Skeletal muscle satellite cell (primary cell): Measurements from ENCODE around the gene RNF138.

Experiments
- H3K27me3 ChIP-seq: 2 replicates; pipeline ENCODE4 v1.7.0; 2013; ENCODE audit warnings: low read length; ENCODE audit not compliant: control insufficient read depth, insufficient read depth
- H3K36me3 ChIP-seq: 2 replicates; pipeline ENCODE4 v1.7.0; 2013; ENCODE audit warnings: mild to moderate bottlenecking, control low read depth, low read length; ENCODE audit not compliant: insufficient read depth
- H3K4me1 ChIP-seq: 2 replicates; pipeline ENCODE4 v1.7.0; 2013; ENCODE audit warnings: low read length; ENCODE audit not compliant: control insufficient read depth, insufficient read depth
- H3K4me2 ChIP-seq: 2 replicates; pipeline ENCODE4 v1.7.0; 2013; ENCODE audit warnings: mild to moderate bottlenecking, low read length
- H3K4me3 ChIP-seq: 2 replicates; pipeline ENCODE4 v1.7.0; 2013; ENCODE audit warnings: low read length
- H3K9ac ChIP-seq: 2 replicates; pipeline ENCODE4 v1.7.0; 2013; ENCODE audit warnings: mild to moderate bottlenecking, low read depth, low read length, moderate library complexity
- H3K9me3 ChIP-seq: replicated peaks from 2 replicates; pipeline ENCODE4 v1.7.0; 2013; ENCODE audit warnings: mild to moderate bottlenecking, control low read depth, low read length

The RNF138 gene

DNA sequence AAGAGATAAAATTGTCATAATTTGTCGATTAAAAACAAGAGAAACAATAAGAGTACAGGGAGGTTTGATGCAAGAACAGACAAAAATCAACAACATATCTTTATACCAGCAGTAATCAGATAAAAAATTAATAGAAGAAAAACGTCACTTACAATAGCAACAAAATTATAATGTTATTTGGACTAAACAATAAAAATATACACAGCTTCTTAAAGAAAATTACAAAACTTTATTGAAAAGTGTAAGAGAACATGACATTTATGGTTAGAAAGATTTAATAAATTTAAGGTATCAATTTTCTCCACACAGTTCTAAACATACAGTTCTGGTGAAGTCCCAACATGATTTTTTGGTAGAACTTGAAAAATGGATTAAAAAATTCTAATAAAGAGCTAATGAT is 12.8 kb downstream of the RNF138 start:
- Histone ChIP-seq H3K4me3 (no peak overlapping the region), H3K27me3 (no peaks in the 10 kb centered on the region), H3K4me1 (no peaks in the 10 kb centered on the region), H3K36me3 (no peaks in the 10 kb centered on the region), H3K9me3 (no peaks in the 10 kb centered on the region), H3K4me2 (no peak overlapping the region), H3K9ac (no peak overlapping the region)

DNA sequence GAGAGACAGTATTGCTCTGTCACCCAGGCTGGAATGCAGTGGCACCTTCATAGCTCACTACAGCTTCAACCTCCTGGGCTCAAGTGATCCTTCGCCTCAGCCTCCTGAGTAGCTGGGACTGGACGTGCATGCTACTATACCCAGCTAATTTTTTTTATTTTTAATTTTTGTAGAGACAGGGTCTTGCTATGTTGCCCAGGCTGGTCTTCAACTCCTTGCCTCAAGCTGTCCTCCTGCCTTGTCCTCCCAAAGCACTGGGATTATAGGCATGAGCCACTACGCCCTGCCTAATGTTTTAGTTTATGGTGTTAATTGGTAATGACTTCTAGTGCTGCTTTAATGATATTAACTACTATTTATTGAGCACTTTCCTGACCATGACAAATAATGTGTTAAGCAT is 18.3 kb downstream of the RNF138 start:
- H3K4me1 ChIP-seq = no peaks in the 10 kb centered on the region

GRCh38 chr18:32111706-32112105 is 20.0 kb downstream of the RNF138 start:
- H3K4me3 ChIP-seq = no peak overlapping the region

More for the DNA sequence above, 18.3 kb downstream of the RNF138 start:
- Histone ChIP-seq H3K27me3 (no peaks in the 10 kb centered on the region), H3K9me3 (no peaks in the 10 kb centered on the region), H3K9ac (no peak overlapping the region), H3K4me3 (no peak overlapping the region), H3K36me3 (peaks cover 8% of the 10 kb centered on the region), H3K4me2 (no peak overlapping the region)

DNA sequence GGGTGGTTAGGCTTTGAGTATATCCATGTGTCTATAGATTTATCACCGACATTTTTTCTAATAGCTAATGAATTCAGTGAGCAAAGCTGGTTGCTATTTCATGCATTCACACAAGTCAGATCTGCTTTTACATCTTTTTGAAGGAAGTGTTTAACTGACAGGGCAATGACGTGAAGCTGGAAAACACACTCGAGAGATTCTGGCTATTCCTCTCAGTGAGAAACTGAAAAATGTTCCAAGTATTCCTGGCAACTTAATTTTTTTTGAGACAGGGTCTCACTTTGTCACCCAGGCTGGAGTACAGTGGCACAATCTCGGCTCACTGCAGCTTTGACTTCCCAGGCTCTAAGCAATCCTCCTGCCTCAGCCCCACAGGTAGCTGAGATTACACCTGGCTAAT is 21.2 kb downstream of the RNF138 start:
- Histone ChIP-seq H3K36me3 (peaks cover 14% of the 10 kb centered on the region), H3K9me3 (no peaks in the 10 kb centered on the region), H3K4me1 (no peaks in the 10 kb centered on the region), H3K9ac (no peak overlapping the region), H3K4me2 (no peak overlapping the region), H3K4me3 (no peak overlapping the region), H3K27me3 (no peaks in the 10 kb centered on the region)

More at GRCh38 chr18:32111706-32112105, 20.0 kb downstream of the RNF138 start:
- H3K9ac ChIP-seq = no peak overlapping the region
- peaks cover 11% of the 10 kb centered on the region for H3K36me3 ChIP-seq
- no peaks in the 10 kb centered on the region for H3K9me3 ChIP-seq
- no peaks in the 10 kb centered on the region for H3K4me1 ChIP-seq
- H3K27me3 ChIP-seq = no peaks in the 10 kb centered on the region
- no peak overlapping the region for H3K4me2 ChIP-seq

GRCh38 chr18:32114293-32114942 is 22.7 kb downstream of the RNF138 start:
- Histone ChIP-seq H3K27me3 (no peaks in the 10 kb centered on the region), H3K9ac (no peak overlapping the region), H3K4me1 (no peaks in the 10 kb centered on the region), H3K9me3 (no peaks in the 10 kb centered on the region), H3K4me3 (no peak overlapping the region), H3K36me3 (peaks cover 14% of the 10 kb centered on the region), H3K4me2 (no peak overlapping the region)

GRCh38 chr18:32122039-32122438 is 30.4 kb downstream of the RNF138 start:
- no peaks in the 10 kb centered on the region for H3K9me3 ChIP-seq
- no peaks in the 10 kb centered on the region for H3K4me1 ChIP-seq
- no peak overlapping the region for H3K4me3 ChIP-seq
- no peaks in the 10 kb centered on the region for H3K27me3 ChIP-seq
- H3K36me3 ChIP-seq = peaks cover 24% of the 10 kb centered on the region
- no peak overlapping the region for H3K9ac ChIP-seq
- no peak overlapping the region for H3K4me2 ChIP-seq

DNA sequence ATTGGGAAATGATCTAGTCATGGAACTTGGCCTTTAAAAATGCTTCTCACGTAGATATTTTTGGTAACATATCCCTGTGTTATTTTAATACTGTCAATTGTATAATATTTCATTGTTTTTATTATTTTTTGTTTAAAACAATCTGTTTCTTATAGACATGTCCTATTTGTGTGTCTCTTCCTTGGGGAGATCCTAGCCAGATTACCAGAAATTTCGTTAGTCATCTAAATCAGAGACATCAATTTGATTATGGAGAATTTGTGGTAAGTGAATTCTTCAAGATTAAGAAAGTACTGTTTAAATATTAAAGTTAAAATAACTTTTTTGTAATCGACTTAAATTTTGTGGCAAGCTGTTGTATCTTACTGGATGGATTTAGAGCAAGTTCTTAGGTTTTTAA is 34.9 kb downstream of the RNF138 start:
- no peaks in the 10 kb centered on the region for H3K4me1 ChIP-seq
- no peak overlapping the region for H3K4me2 ChIP-seq
- no peaks in the 10 kb centered on the region for H3K9me3 ChIP-seq
- peaks cover 42% of the 10 kb centered on the region for H3K36me3 ChIP-seq
- no peak overlapping the region for H3K4me3 ChIP-seq
- H3K27me3 ChIP-seq = no peaks in the 10 kb centered on the region
- no peak overlapping the region for H3K9ac ChIP-seq

GRCh38 chr18:32135625-32136024 is 44.0 kb downstream of the RNF138 start:
- Histone ChIP-seq H3K36me3 (peaks cover 12% of the 10 kb centered on the region), H3K27me3 (no peaks in the 10 kb centered on the region), H3K4me3 (no peak overlapping the region), H3K4me2 (no peak overlapping the region), H3K9me3 (no peaks in the 10 kb centered on the region), H3K4me1 (no peaks in the 10 kb centered on the region), H3K9ac (no peak overlapping the region)

DNA sequence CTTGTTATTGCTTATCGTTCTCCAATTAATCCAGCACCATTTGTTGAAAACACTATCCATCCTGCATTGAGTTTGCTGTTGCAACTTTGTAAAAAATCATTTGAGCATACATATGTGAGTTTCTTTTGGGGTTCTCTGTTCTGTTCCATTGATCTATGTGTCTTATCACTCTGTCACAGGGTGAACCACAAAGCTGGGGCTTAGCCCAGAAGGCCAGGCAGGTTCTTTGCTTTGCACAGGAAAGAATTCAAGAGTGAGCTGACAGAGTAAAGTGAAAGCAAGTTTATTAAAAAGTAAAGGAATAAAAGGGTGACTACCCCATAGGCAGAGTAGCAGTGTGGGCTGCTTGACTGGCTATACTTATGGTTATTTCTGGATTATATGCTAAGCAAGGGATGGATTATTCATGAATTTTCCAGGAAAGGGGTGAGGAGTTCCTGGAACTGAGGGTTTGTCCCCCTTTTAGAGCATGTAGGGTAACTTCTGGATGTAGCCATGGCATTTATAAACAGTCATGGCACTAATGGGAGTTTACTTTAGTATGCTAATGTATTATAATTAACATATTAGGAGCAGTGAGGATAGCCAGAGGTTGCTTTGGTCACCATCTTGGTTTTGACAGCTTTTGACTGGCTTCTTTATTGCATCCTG is 46.8 kb downstream of the RNF138 start:
- Histone ChIP-seq H3K9ac (no peak overlapping the region), H3K4me3 (no peak overlapping the region), H3K4me2 (no peak overlapping the region), H3K4me1 (no peaks in the 10 kb centered on the region), H3K36me3 (no peaks in the 10 kb centered on the region), H3K9me3 (no peaks in the 10 kb centered on the region), H3K27me3 (no peaks in the 10 kb centered on the region)

DNA sequence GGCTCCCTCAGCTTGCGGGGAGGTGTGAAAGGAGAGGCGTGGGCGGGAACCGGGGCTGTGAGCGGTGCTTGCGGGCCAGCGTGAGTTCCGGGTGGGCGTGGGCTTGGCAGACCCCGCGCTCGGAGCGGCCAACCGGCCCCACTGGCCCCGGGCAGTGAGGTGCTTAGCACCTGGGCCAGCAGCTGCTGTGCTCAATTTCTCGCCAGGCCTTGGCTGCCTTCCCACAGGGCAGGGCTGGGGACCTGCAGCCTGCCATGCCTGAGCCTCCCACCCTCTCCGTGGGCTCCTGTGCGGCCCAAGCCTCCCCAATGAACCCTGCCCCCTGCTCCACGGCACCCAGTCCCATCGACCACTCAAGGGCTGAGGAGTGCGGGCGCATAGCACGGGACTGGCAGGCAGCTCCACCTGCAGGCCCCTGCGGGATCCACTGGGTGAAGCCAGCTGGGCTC is 48.2 kb downstream of the RNF138 start:
- Histone ChIP-seq H3K9me3 (no peaks in the 10 kb centered on the region), H3K9ac (no peak overlapping the region), H3K27me3 (no peaks in the 10 kb centered on the region), H3K4me3 (no peak overlapping the region), H3K4me1 (no peaks in the 10 kb centered on the region), H3K36me3 (no peaks in the 10 kb centered on the region), H3K4me2 (no peak overlapping the region)

GRCh38 chr18:32148185-32148870 is 56.7 kb downstream of the RNF138 start:
- no peaks in the 10 kb centered on the region for H3K4me1 ChIP-seq
- no peaks in the 10 kb centered on the region for H3K9me3 ChIP-seq
- no peaks in the 10 kb centered on the region for H3K27me3 ChIP-seq
- no peak overlapping the region for H3K4me3 ChIP-seq
- no peak overlapping the region for H3K4me2 ChIP-seq
- no peak overlapping the region for H3K9ac ChIP-seq
- no peaks in the 10 kb centered on the region for H3K36me3 ChIP-seq
